Astrocyte (in vitro differentiated cells and primary cell): Measurements from ENCODE around the gene CFAP99.

Experiments
- EZH2 ChIP-seq: IDR thresholded peaks from 2 replicates; pipeline ENCODE4 v1.6.1; 2012; ENCODE audit warnings: mild to moderate bottlenecking, low read length, inconsistent platforms; ENCODE audit not compliant: insufficient read depth
- TF ChIP-seq, protein P1 (sequence below): IDR thresholded peaks from 2 replicates; pipeline ENCODE4 v1.5.1; 2011; ENCODE audit warnings: low read depth, mild to moderate bottlenecking, inconsistent platforms, low read length, moderate library complexity; ENCODE audit not compliant: insufficient read depth

DNA sequence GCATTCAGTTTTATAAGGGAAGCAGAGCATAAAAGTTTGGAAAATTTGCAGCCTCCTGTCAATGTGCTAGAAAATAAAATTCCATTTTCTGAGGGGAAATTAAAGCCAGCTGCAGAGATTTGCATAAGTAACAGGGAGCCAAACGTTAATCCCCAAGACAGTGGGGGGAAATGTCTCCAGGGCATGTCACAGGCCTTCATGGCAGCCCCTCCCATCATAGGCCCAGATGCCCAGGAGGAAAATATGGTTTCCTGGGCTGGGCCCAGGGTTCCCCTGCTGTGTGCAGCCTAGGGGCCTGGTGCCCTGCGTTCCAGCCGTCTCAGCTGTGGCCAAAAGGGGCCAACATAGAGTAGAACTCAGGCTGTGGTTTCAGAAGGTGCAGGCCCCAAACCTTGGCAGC lies 59.5 kb downstream of the CFAP99 start:
- TF ChIP-seq, protein P1, sequence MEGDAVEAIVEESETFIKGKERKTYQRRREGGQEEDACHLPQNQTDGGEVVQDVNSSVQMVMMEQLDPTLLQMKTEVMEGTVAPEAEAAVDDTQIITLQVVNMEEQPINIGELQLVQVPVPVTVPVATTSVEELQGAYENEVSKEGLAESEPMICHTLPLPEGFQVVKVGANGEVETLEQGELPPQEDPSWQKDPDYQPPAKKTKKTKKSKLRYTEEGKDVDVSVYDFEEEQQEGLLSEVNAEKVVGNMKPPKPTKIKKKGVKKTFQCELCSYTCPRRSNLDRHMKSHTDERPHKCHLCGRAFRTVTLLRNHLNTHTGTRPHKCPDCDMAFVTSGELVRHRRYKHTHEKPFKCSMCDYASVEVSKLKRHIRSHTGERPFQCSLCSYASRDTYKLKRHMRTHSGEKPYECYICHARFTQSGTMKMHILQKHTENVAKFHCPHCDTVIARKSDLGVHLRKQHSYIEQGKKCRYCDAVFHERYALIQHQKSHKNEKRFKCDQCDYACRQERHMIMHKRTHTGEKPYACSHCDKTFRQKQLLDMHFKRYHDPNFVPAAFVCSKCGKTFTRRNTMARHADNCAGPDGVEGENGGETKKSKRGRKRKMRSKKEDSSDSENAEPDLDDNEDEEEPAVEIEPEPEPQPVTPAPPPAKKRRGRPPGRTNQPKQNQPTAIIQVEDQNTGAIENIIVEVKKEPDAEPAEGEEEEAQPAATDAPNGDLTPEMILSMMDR: no peak
- TF ChIP-seq EZH2: no peak
